CD4-positive, CD25-positive, alpha-beta regulatory T cell (primary cell): ENCODE data around the gene DGKB. TPM values are rescaled to one million over a fixed set of nuclear protein-coding genes. Genes with fewer than 3 reads are reported as not detected.

Source experiments
- ATAC-seq, 2 donors: fragments of 150-1000 bp; cut with Tn5 transposase; one replicate each; pipeline ENCODE4 v1.10.0; 2021; ENCODE audit warnings: low read depth in 2 of 2, moderate number of reproducible peaks in 2 of 2, moderate library complexity in 1 of 2
- DNase-seq, 3 donors: peaks; one replicate each; pipeline versions ENCODE4 v3.0.0 to v3.0.0-alpha.2; 2012 to 2022; ENCODE audit warnings: mixed read lengths in 1 of 3
- H3K27ac ChIP-seq: one replicate; pipeline ENCODE4 v1.7.0; 2013; ENCODE audit warnings: mild to moderate bottlenecking, low read length; ENCODE audit not compliant: insufficient read depth, poor library complexity, severe bottlenecking
- H3K27me3 ChIP-seq: one replicate; pipeline ENCODE4 v1.7.0; 2013; ENCODE audit warnings: low read length; ENCODE audit not compliant: control insufficient read depth, insufficient read depth
- H3K36me3 ChIP-seq: one replicate; pipeline ENCODE4 v1.7.0; 2013; ENCODE audit warnings: mild to moderate bottlenecking, low read length, moderate library complexity; ENCODE audit not compliant: control insufficient read depth, insufficient read depth
- H3K4me1 ChIP-seq: 2 replicates; pipeline ENCODE4 v1.7.0; 2013; ENCODE audit warnings: mild to moderate bottlenecking, low read length; ENCODE audit not compliant: insufficient read depth, control insufficient read depth, poor library complexity, severe bottlenecking
- H3K4me3 ChIP-seq: one replicate; pipeline ENCODE4 v1.7.0; 2013; ENCODE audit warnings: low read depth, mild to moderate bottlenecking, low read length, moderate library complexity
- H3K9me3 ChIP-seq, 2 experiments: 1 replicate in 1 of 2; 2 replicates in 1 of 2; pipeline ENCODE4 v1.7.0; 2013; ENCODE audit warnings: low read length in 2 of 2, mild to moderate bottlenecking in 1 of 2, moderate library complexity in 1 of 2; ENCODE audit not compliant: control insufficient read depth in 2 of 2
- H3K27ac Mint-ChIP-seq, 3 donors: one replicate each; pipeline ENCODE4 v1.8.0; 2020 to 2022; ENCODE audit warnings: mild to moderate bottlenecking in 3 of 3, mixed read lengths in 3 of 3, moderate library complexity in 2 of 3
- H3K27me3 Mint-ChIP-seq: one replicate; pipeline ENCODE4 v1.8.0; 2022; ENCODE audit warnings: mild to moderate bottlenecking, mixed read lengths
- H3K36me3 Mint-ChIP-seq: one replicate; pipeline ENCODE4 v1.8.0; 2020; ENCODE audit warnings: mixed read lengths
- H3K4me1 Mint-ChIP-seq, 4 donors: one replicate each; pipeline ENCODE4 v1.8.0; 2020 to 2022; ENCODE audit warnings: mixed read lengths in 4 of 4, mild to moderate bottlenecking in 1 of 4
- H3K4me3 Mint-ChIP-seq, 4 donors: one replicate each; pipeline ENCODE4 v1.8.0; 2020 to 2022; ENCODE audit warnings: mild to moderate bottlenecking in 4 of 4, mixed read lengths in 4 of 4, moderate library complexity in 3 of 4
- H3K9me3 Mint-ChIP-seq, 7 donors: one replicate each; pipeline ENCODE4 v1.8.0; 2020 to 2022; ENCODE audit warnings: mixed read lengths in 7 of 7, mild to moderate bottlenecking in 3 of 7, moderate library complexity in 2 of 7
- polyA plus RNA-seq, 4 donors: library from polyadenylated mRNA; unstranded; fragments of 300-500 nt; fragmentation: Illumina TruSeq; gene quantifications; one replicate each; pipeline ENCODE4 v1.2.3, GENCODE V29; 2021
- total RNA-seq: library from RNA; stranded (reverse); gene quantifications from one replicate; pipeline ENCODE4 v1.2.3, GENCODE V29; 2022

DGKB gene
- total and polyA plus RNA-seq, 5 donors from 2014 or later: not detected

DNA sequence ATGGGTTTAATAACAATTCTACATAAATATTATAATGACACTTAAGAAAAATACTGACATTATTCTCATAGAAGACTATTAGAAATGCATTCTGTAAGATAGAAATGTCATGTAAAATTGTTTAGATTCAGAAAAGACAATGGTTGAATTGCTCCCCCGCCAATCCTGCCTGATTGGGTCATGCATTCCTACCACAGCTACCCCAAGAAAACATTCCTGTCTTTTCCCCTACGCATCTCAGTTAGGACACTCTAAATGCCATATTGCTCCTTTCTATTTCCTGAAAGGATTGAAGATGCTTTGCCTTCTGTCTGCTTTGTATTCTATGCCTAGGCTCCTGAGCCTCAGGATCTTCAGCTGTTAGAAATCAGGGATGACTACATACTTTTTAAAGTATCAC lies 109.4 kb downstream of the DGKB start:
- H3K27ac ChIP-seq: no peak overlapping the region
- Mint-ChIP-seq H3K36me3 (no peaks in the 10 kb centered on the region), H3K4me3 (no peak overlapping the region), H3K27me3 (no peaks in the 10 kb centered on the region), H3K9me3 (peaks cover 0 to 9% (median 4%) of the 10 kb centered on the region in 7 donors), H3K27ac (no peak overlapping the region), H3K4me1 (no peaks in the 10 kb centered on the region)
- no peaks in the 10 kb centered on the region for H3K27me3 ChIP-seq
- H3K36me3 ChIP-seq: no peaks in the 10 kb centered on the region
- DNase-seq: no peak
- no peaks in the 10 kb centered on the region for H3K9me3 ChIP-seq
- H3K4me3 ChIP-seq: no peak overlapping the region
- H3K4me1 ChIP-seq: no peaks in the 10 kb centered on the region
- no peak for ATAC-seq

DNA sequence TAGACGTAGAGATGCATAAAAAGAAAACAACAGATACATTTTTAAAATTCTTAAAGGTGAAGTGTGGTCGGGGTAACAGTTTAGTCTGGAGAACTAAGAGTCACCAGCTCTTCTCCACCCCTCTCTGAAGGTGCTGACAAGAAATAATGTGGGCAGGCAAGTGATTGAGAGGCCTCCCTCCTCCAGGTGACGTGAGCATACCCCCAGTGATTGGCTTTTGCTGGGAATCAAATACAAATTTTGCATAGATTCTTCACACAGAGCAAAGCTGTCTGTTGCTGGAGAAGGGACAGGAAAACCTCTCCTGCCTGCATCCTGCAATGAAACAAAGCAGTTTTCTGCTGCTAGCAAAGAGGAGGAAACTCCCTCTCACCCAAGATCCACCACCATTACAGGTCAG lies 115.0 kb downstream of the DGKB start:
- Mint-ChIP-seq H3K36me3 (no peaks in the 10 kb centered on the region), H3K9me3 (peaks cover 0 to 5% (median 2%) of the 10 kb centered on the region in 7 donors), H3K4me3 (no peak overlapping the region), H3K27ac (no peak overlapping the region), H3K4me1 (no peaks in the 10 kb centered on the region), H3K27me3 (no peaks in the 10 kb centered on the region)
- Histone ChIP-seq H3K27ac (no peak overlapping the region), H3K4me1 (no peaks in the 10 kb centered on the region), H3K27me3 (no peaks in the 10 kb centered on the region), H3K9me3 (no peaks in the 10 kb centered on the region), H3K4me3 (no peak overlapping the region), H3K36me3 (no peaks in the 10 kb centered on the region)
- ATAC-seq (no peak), DNase-seq (no peak)

DNA sequence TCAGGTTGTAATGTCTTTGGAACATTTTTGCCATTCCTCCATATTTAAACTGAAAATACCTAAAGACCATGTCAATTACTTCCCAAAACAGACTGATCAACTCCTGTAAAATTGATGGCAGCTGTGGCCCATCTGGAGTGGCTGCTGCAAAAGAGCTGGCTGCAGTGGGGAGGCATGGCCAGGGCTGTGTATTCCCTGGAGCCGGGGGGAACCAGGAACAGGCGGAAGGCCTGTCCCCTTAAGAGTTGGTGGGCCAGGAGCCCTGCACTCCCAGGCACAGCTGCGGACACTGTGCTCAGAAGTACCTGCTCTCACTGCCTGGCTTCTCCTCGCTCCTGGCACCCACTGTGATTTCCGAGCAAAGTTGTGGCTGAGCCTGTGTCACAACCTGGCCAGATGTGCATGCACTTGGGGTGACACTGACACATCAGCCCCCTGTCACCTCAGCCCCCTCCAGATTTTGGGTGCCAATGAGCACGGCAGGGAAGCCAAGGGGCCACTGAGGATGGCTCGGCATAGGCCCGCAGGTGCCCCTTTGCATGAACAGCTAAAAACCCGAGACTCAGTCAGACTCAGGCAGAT lies 116.1 kb downstream of the DGKB start:
- H3K27ac ChIP-seq: no peak overlapping the region
- H3K36me3 ChIP-seq: no peaks in the 10 kb centered on the region
- no peaks in the 10 kb centered on the region for H3K27me3 ChIP-seq
- Mint-ChIP-seq H3K36me3 (no peaks in the 10 kb centered on the region), H3K27ac (no peak overlapping the region), H3K4me1 (no peaks in the 10 kb centered on the region), H3K9me3 (peaks cover 0 to 8% (median 2%) of the 10 kb centered on the region in 7 donors), H3K27me3 (no peaks in the 10 kb centered on the region), H3K4me3 (no peak overlapping the region)
- DNase-seq (no peak), ATAC-seq (no peak)
- no peaks in the 10 kb centered on the region for H3K4me1 ChIP-seq
- H3K9me3 ChIP-seq: no peaks in the 10 kb centered on the region
- H3K4me3 ChIP-seq: no peak overlapping the region

DNA sequence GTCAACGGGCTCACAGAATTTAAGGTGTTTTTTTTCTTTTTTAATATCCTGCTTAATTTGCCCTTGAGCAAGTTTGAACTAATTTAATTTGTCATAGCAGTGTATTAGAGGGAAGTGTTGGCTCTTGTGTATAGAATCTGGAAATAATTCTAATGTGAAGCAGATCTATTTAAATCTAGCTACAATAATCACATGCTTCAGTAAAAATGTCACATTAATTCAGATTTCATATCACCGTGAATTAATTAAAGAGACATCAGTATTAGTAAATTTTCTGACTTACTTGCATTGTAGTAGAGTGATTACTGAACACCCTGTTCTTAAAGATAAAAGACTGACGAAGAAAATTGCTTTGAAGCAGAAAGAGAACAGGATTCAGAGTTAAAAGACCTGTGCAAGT lies 124.7 kb downstream of the DGKB start:
- Histone ChIP-seq H3K9me3 (peaks cover 3% of the 10 kb centered on the region in 2 experiments), H3K36me3 (no peaks in the 10 kb centered on the region), H3K4me3 (no peak overlapping the region), H3K4me1 (no peaks in the 10 kb centered on the region), H3K27ac (no peak overlapping the region), H3K27me3 (no peaks in the 10 kb centered on the region)
- no peak overlapping the region for H3K4me3 Mint-ChIP-seq
- no peaks in the 10 kb centered on the region for H3K27me3 Mint-ChIP-seq
- no peak overlapping the region for H3K27ac Mint-ChIP-seq
- no peak for ATAC-seq
- no peak for DNase-seq
- no peaks in the 10 kb centered on the region for H3K4me1 Mint-ChIP-seq
- H3K36me3 Mint-ChIP-seq: no peaks in the 10 kb centered on the region
- peaks cover 3 to 22% (median 8%) of the 10 kb centered on the region in 7 donors for H3K9me3 Mint-ChIP-seq

DNA sequence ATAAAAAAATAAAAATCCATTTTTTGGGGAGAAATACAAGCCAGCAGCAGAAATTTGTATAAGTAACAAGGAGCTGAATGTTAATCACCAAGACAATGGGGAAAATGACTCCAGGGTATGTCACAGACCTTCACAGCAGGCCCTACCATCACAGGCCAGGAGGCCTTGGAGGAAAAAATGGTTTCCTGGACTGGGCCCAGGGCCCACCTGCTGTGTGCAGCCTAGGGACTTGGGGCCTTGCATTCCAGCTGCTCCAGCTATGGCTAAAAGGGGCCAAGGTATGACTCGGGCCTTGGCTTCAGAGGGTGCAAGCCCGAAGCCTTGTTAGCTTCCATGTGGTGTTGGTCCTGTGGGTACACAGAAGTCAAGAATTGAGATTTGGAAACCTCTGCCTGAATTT lies 126.3 kb downstream of the DGKB start:
- Histone ChIP-seq H3K4me1 (no peaks in the 10 kb centered on the region), H3K9me3 (peaks cover 3% of the 10 kb centered on the region in 2 experiments), H3K36me3 (no peaks in the 10 kb centered on the region), H3K27me3 (no peaks in the 10 kb centered on the region), H3K4me3 (no peak overlapping the region), H3K27ac (no peak overlapping the region)
- Mint-ChIP-seq H3K4me1 (no peaks in the 10 kb centered on the region), H3K36me3 (no peaks in the 10 kb centered on the region), H3K27me3 (no peaks in the 10 kb centered on the region), H3K9me3 (peaks cover 3 to 22% (median 9%) of the 10 kb centered on the region in 7 donors), H3K27ac (no peak overlapping the region), H3K4me3 (no peak overlapping the region)
- ATAC-seq (no peak), DNase-seq (no peak)

DNA sequence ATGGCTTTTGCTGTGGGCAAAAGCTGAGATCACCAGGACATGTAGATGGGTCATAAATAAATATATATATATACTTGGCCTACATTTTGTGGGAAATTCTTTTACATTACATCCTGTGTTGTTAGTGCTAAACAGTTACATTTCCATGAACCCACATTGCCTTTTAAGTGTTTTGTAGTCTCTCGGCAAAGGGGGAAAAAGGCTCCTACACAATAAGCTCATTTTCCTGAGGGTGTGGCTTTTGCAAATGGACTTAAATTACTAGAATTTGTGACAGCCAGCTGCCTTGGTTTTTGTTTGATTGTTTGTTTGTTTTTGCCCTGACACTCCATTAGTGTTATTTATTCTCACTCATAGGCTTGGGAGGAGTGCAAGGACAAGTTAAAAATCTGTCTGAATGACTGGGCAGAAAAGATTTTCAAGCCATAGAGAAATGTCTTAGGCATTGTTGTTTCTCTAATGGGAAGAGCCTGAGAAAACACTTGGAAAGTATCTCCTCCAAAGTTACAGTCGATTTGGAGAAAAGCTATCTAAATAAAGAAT lies 128.8 kb downstream of the DGKB start:
- H3K36me3 Mint-ChIP-seq: no peaks in the 10 kb centered on the region
- H3K9me3 ChIP-seq: peaks cover 3% of the 10 kb centered on the region in 2 experiments
- no peak for ATAC-seq
- H3K36me3 ChIP-seq: no peaks in the 10 kb centered on the region
- H3K4me3 ChIP-seq: no peak overlapping the region
- H3K4me3 Mint-ChIP-seq: no peak overlapping the region
- DNase-seq: no peak
- H3K4me1 ChIP-seq: no peaks in the 10 kb centered on the region
- peaks cover 4 to 20% (median 9%) of the 10 kb centered on the region in 7 donors for H3K9me3 Mint-ChIP-seq
- no peaks in the 10 kb centered on the region for H3K27me3 ChIP-seq
- H3K27ac ChIP-seq: no peak overlapping the region
- no peaks in the 10 kb centered on the region for H3K27me3 Mint-ChIP-seq
- no peaks in the 10 kb centered on the region for H3K4me1 Mint-ChIP-seq
- H3K27ac Mint-ChIP-seq: no peak overlapping the region

DNA sequence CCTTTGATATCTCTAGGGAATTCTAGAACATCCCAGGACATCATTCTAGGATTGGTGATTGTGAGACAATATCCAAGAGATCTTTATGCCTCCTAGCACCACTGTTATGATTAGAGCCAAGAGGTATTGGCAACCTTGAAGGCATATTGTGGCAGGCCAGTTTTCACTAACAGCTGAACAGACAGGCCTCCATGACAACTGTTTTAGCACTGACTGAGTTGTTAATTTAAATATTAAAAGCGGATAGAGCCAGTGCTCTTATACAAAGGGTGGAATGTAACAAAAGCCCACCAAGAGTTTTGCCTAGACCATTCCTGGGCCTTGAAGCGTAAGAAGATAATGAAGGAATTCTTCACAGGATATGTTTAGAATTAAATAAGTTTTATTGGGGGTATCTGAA lies 131.9 kb downstream of the DGKB start:
- no peaks in the 10 kb centered on the region for H3K36me3 ChIP-seq
- DNase-seq (no peak), ATAC-seq (no peak)
- Mint-ChIP-seq H3K4me1 (no peaks in the 10 kb centered on the region), H3K9me3 (peaks cover under 1 to 8% (median 4%) of the 10 kb centered on the region in 7 donors), H3K4me3 (no peak overlapping the region), H3K36me3 (no peaks in the 10 kb centered on the region), H3K27me3 (no peaks in the 10 kb centered on the region), H3K27ac (no peak overlapping the region)
- no peak overlapping the region for H3K4me3 ChIP-seq
- no peaks in the 10 kb centered on the region for H3K27me3 ChIP-seq
- H3K9me3 ChIP-seq: peaks cover 0 to under 1% of the 10 kb centered on the region in 2 experiments
- no peaks in the 10 kb centered on the region for H3K4me1 ChIP-seq
- H3K27ac ChIP-seq: no peak overlapping the region

DNA sequence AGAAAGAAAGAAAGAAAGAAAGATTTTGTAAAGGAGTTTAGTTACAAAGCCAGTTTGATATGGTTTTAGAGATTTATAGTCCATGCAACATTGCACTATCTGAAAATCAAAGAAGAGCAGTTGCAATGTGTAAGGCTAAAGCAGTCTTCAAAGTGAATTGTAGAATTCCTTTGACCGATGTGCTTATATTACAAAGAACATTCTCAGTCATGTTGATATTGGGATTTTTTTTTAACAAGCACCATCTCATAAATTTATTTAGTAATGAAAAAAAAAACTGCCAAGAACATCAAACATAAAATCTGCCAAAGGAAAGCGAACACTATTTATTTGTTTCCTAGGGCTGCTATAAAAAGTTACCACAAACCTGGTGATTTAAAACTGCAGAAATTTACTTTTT lies 133.3 kb downstream of the DGKB start:
- H3K36me3 ChIP-seq: no peaks in the 10 kb centered on the region
- no peaks in the 10 kb centered on the region for H3K27me3 ChIP-seq
- no peaks in the 10 kb centered on the region for H3K4me1 ChIP-seq
- H3K27me3 Mint-ChIP-seq: no peaks in the 10 kb centered on the region
- H3K4me3 ChIP-seq: no peak overlapping the region
- ATAC-seq (no peak), DNase-seq (no peak)
- no peaks in the 10 kb centered on the region for H3K9me3 ChIP-seq
- peaks cover 0 to 7% (median 2%) of the 10 kb centered on the region in 7 donors for H3K9me3 Mint-ChIP-seq
- H3K36me3 Mint-ChIP-seq: no peaks in the 10 kb centered on the region
- no peaks in the 10 kb centered on the region for H3K4me1 Mint-ChIP-seq
- no peak overlapping the region for H3K27ac ChIP-seq
- H3K27ac Mint-ChIP-seq: no peak overlapping the region
- H3K4me3 Mint-ChIP-seq: no peak overlapping the region
